ENCODE results near the gene NUP214.
"Not testable (repeated sequence)": the region's sequence is repeated elsewhere in the genome, so short reads cannot be mapped to it uniquely, and the experiment has no call there.

NUP214 gene

DNA sequence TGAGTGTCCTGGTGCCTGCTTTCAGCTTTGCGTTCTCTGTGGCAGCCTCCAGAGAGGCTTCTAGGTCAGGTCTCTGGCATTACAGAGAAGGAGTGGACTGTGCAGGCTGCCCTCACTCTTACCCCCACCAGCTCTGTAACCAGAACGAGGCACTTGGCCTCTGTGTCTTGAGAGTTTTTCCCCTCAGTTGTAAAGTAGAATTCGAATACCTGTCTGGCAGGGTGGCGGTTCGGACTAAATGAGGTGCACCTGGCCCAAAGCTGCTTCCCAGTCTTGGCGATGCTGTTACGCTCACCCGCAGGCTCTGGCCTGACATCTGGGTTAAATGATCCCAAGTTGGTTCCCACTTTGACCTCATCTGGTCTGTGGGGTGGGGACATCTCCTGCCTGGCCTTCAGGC, 110.8 kb downstream of the NUP214 start:
- peaks cover 3% of the 10 kb centered on the region for H3K36me3 Mint-ChIP-seq
- no peaks in the 10 kb centered on the region for H3K27me3 Mint-ChIP-seq
- H3K9me3 Mint-ChIP-seq: no peaks in the 10 kb centered on the region
- H3K4me3 Mint-ChIP-seq: no peak overlapping the region
- no peak overlapping the region for H3K27ac Mint-ChIP-seq
- H3K4me1 Mint-ChIP-seq: peaks cover 56% of the 10 kb centered on the region

DNA sequence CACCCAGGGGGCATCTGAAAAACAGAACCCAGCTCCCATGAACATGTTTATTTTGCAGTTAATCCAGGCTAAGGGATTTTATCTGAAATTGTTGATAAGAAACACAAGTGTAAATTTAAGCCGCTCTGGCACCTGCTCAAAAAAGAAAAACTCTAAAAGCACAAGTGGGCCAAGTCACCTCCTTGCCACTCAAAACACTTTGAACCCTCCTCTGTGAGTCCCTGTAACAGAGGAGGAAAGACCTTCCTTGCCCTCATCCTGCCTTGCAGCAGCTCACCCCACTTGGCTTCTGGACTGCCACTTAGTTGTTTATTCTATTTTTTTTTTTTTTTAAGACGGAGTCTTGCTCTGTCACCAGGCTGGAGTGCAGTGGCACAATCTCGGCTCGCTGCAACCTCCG, 111.4 kb downstream of the NUP214 start:
- Mint-ChIP-seq H3K27me3 (no peaks in the 10 kb centered on the region), H3K4me1 (peaks cover 56% of the 10 kb centered on the region), H3K4me3 (no peak overlapping the region), H3K9me3 (no peaks in the 10 kb centered on the region), H3K27ac (peak overlapping the region; percentile 30), H3K36me3 (peaks cover 3% of the 10 kb centered on the region)

DNA sequence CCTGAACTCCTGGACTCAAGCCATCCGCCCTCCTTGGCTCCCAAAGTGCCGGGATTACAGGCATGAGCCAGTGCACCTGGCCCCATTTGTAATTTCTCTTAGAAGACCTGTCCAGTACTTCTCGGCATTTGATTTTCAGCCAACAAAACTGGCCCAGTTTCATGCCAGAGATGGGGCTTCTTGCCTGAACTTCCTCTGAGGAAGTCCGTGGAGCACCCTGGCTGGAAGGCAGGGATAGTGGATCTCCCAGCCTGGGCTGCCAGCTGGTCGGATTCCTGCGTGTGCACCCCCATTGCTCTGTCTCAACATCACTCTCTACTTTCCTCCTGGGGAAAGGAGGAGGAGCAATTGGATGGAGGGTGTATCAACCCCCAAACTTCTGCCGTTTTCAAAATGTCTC, 111.9 kb downstream of the NUP214 start:
- H3K27ac Mint-ChIP-seq: peak overlapping the region; percentile 80
- no peaks in the 10 kb centered on the region for H3K9me3 Mint-ChIP-seq
- H3K27me3 Mint-ChIP-seq: no peaks in the 10 kb centered on the region
- H3K4me1 Mint-ChIP-seq: peaks cover 56% of the 10 kb centered on the region
- no peak overlapping the region for H3K4me3 Mint-ChIP-seq
- H3K36me3 Mint-ChIP-seq: peaks cover 3% of the 10 kb centered on the region

DNA sequence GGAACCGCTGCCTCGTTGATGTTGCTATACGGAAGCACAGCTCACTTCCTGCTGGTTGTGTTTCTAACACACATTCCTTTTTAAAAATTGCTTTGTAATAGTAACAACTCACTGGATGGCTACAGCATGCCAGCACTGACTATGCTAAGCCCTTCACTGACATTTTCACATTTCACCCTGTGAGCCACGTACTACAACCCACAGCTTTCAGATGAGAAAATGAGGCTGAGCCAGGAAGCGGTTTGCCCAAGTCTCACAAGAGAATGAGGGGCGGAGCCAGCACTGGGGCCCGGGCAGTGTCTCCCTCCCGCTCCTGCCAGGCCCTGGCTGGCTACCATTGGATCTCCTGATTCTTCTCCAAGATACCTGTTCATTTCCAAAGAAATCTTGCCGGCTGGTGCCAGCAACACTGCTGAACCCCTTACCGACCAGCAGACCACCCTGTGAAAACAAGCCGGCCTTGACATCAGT, 112.6 kb downstream of the NUP214 start:
- Mint-ChIP-seq H3K27ac (peak overlapping the region; percentile 94), H3K27me3 (no peaks in the 10 kb centered on the region), H3K4me1 (peaks cover 56% of the 10 kb centered on the region), H3K9me3 (no peaks in the 10 kb centered on the region), H3K36me3 (peaks cover 6% of the 10 kb centered on the region), H3K4me3 (peak overlapping the region; percentile 81)

DNA sequence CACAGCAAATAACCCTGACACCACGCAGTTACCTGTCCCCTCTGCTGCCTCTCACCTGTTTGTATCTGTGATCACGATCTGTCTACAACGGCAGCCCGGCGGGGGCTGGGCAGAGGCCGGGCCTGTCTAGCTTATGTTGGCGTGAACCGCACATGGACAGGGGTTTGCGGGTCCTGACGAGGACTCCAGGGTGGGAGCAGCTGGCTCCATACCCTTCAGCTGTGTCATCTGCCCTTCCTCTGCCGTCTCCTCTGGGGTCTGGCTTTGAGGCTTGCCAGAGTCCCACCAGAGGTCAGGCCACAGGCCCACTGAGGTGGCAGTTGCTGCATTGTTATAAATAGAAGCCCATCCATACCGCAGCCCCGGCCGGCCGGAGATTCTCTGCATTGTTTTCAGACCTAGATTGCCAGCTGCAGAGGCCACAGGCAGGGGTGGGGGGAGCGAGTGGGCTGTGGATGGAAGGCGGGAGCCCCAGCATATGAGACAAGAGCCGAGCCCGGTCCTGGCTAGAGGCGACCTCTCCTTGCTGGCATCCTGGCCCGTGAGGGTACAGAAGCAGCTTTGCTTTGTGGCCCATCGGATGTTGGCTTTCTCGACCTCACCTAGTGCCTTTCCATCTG, 113.1 kb downstream of the NUP214 start:
- Mint-ChIP-seq H3K4me3 (peak overlapping the region; percentile 81), H3K4me1 (peaks cover 53% of the 10 kb centered on the region), H3K27ac (peak overlapping the region; percentile 94), H3K9me3 (no peaks in the 10 kb centered on the region), H3K27me3 (no peaks in the 10 kb centered on the region), H3K36me3 (peaks cover 5% of the 10 kb centered on the region)

DNA sequence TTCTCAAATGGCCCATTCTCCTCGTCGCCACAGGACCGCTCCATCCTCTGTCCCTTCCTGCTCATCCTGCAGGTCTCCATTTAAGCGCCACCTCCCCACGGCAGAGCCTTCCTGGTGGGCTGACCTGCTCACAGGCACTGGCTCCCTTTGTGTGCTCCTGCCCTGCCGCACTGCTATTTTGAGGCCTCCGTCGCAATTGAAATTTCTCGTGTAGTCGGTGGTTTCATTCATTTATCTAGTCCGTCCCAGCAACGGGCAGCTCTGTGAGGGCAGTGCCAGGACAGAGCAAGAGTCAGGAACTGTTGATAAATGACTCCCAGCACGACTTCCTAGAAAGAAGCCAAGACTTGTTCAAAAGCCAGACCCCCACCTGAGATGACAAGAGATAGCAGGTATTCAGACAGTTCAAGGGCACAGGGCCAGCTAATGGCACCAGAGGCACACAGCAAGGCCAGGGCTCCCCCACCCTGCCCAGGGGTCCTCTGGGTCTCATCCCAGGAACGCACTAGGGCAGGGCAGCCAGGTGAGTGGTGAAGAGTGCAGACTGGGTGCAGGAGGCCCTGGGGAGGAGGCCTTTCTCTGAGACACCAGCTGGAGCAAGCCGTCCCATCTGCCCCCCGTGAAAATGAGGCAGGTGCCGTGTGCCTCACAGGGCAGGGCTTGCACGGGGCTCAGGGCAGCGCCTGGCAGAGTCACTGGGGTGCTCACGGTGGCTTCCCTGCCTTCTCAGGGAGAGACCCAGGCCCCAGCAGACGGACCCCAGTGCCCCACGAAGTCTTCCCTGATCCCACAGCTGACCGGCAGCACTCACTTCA, 114.0 kb downstream of the NUP214 start:
- no peaks in the 10 kb centered on the region for H3K27me3 Mint-ChIP-seq
- H3K27ac Mint-ChIP-seq: peak overlapping the region; percentile 72
- no peaks in the 10 kb centered on the region for H3K9me3 Mint-ChIP-seq
- peak overlapping the region; percentile 36 for H3K4me3 Mint-ChIP-seq
- H3K36me3 Mint-ChIP-seq: peaks cover 4% of the 10 kb centered on the region
- H3K4me1 Mint-ChIP-seq: peaks cover 44% of the 10 kb centered on the region

DNA sequence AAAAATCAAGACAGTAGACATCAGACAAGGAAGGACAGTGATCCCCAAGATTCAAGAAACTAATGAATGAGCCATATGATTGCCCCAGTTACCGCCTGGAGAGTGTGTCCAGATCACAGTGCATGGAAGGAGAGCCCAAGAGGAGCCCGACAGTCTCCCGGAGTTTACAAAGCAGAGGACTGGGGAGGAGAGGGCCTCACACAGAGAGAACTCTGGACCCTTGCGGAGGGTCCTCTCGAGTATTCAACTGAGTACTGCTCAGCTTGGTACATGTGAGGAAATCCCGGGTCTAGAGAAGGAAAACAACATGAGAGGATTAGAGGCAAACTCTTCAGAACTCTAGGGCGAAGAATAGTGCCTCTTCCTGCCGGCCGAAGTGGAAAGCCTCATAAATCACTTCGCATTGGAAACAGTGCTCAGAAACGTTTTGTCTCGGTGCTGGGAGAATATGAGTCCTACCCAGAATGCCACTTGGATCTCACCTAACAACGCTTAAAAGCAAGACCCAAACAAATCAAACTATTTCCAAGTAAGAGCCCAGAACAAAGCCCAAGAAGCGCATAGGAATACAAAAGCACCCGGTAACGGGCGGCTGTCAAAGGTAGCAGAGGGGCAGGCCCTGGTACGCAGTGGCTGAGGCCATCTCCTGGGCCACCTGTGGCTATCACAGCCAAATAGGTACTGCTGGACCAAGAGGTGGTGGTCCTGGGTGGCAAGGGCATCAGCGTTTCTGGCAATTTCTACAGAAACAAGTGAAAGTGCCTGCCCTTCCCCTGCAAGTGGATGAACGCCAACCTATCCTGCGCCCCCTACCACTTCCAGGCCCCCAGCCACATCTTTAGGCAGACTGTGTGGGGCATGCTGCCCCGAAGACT, 114.9 kb downstream of the NUP214 start:
- H3K27ac Mint-ChIP-seq: no peak overlapping the region
- H3K36me3 Mint-ChIP-seq: peaks cover 3% of the 10 kb centered on the region
- peak overlapping the region; percentile 36 for H3K4me3 Mint-ChIP-seq

DNA sequence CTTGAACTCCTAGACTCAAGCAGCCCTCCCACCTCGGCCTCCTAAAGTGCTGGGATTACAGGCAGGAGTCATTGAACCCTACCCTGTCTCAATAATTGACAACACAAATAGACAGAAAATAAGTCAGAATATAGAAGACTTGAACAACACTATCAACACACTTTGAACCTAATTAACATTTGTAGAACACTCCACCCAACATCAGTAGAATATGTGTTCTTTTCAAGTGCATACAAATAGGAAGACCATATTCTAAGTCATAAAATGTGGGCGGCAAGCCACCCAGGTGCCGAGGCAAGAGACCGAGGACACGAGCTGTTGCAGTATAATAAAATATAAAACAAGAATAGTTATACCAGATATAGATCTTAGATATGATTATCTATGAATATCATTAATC, 118.9 kb downstream of the NUP214 start:
- not testable (repeated sequence) for H3K4me1 Mint-ChIP-seq

More for the DNA sequence above, 114.9 kb downstream of the NUP214 start:
- no peaks in the 10 kb centered on the region for H3K9me3 Mint-ChIP-seq
- no peaks in the 10 kb centered on the region for H3K27me3 Mint-ChIP-seq
- H3K4me1 Mint-ChIP-seq: peaks cover 39% of the 10 kb centered on the region

DNA sequence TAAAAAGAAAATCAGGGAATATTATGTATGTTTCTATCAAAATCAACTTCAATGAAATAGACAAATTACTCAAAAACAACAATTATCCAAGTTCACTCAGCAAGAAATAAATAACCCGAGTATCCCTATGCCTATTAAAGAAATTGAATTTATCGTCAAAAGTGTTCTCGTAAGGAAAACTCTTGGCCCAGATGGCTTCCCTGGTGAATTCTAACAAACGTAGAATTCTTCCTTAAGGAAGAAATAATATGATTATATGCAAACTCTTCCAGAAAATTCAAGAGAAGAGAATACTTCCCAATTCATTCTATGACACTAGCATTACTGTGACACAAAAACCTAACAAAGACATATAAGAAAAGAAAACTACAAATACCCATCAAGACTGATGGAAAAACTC, 121.2 kb downstream of the NUP214 start:
- H3K9me3 Mint-ChIP-seq: no peaks in the 10 kb centered on the region

More for the DNA sequence above, 118.9 kb downstream of the NUP214 start:
- not testable (repeated sequence) for H3K27ac Mint-ChIP-seq, H3K27me3 Mint-ChIP-seq, H3K36me3 Mint-ChIP-seq, H3K4me3 Mint-ChIP-seq, H3K9me3 Mint-ChIP-seq

DNA sequence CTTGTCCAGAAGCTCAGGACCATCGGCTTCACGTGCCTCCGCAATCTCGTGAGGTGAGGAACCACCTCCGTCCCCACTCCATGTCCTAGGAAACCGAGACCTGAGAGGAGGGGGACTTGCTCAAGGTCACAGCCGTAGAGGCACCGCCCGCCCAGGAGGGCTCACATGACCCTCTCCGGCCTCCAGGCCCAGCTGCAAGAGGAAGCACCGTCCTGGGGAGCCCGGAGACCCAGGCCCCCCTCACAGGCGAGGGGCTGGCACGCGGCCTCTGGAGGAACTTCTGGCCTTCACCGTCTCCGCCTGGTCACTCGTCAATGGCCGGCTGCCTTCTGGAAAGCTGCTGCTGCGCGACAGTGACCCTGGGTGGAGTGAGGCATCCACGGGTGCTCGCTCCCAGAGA, 126.7 kb downstream of the NUP214 start:
- Mint-ChIP-seq H3K36me3 (no peaks in the 10 kb centered on the region), H3K9me3 (no peaks in the 10 kb centered on the region), H3K4me3 (no peak overlapping the region), H3K27ac (no peak overlapping the region), H3K4me1 (peaks cover 34% of the 10 kb centered on the region), H3K27me3 (no peaks in the 10 kb centered on the region)

More for the DNA sequence above, 121.2 kb downstream of the NUP214 start:
- Mint-ChIP-seq H3K27me3 (no peaks in the 10 kb centered on the region), H3K4me3 (no peak overlapping the region), H3K4me1 (no peaks in the 10 kb centered on the region), H3K27ac (no peak overlapping the region), H3K36me3 (peaks cover 3% of the 10 kb centered on the region)

DNA sequence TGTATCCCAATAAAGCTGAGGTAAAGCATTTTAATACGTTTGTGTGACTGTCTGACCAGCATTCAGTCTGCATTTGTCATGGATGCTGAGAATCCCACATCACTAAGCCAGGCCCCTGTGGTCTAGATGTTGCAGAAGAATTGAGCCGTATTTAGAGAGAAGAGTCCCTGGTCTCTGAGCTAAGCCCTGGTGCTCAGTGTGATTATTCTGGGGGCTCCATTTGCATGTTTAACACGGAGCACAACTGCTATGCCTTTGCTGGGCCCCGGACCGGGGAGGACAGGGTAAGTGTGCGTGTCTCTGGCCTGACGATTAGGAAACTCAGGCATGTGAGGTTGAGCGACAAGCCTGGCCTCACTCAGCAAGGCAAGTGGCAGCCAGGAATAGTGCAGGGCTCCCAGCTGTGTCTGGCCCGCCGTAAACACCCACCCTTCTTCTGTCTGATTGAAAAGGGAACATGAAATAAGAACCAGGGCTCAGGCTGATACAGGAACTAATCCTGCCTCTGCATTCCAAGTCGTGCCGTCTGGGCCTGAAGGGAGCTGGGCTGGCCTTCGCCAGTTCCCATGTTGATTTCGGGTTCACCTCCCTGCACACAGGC, 128.6 kb downstream of the NUP214 start:
- Mint-ChIP-seq H3K9me3 (no peaks in the 10 kb centered on the region), H3K27ac (peak overlapping the region; percentile 80), H3K36me3 (no peaks in the 10 kb centered on the region), H3K4me3 (no peak overlapping the region), H3K4me1 (peaks cover 46% of the 10 kb centered on the region), H3K27me3 (no peaks in the 10 kb centered on the region)

DNA sequence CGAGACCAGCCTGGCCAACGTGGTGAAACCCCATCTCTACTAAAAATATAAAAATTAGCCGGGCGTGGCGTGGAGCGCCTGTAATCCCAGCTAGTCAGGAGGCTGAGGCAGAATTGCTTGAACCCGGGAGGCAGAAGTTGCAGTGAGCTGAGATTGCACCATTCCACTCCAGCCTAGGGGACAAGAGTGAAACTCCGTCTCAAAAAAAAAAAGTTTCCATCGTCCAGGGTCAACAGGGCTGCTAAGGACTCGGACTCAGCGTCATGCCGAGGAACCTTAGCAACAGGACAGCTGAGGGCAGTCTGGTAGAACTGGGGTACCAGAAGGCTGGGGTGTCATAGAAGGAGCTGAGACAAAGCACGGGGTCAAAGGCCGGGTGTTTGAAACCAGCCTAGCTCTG, 129.2 kb downstream of the NUP214 start:
- H3K4me3 Mint-ChIP-seq: peak overlapping the region; percentile 30
- peak overlapping the region; percentile 46 for H3K27ac Mint-ChIP-seq
- H3K9me3 Mint-ChIP-seq: no peaks in the 10 kb centered on the region
- H3K36me3 Mint-ChIP-seq: no peaks in the 10 kb centered on the region
- H3K27me3 Mint-ChIP-seq: no peaks in the 10 kb centered on the region
- peaks cover 48% of the 10 kb centered on the region for H3K4me1 Mint-ChIP-seq

DNA sequence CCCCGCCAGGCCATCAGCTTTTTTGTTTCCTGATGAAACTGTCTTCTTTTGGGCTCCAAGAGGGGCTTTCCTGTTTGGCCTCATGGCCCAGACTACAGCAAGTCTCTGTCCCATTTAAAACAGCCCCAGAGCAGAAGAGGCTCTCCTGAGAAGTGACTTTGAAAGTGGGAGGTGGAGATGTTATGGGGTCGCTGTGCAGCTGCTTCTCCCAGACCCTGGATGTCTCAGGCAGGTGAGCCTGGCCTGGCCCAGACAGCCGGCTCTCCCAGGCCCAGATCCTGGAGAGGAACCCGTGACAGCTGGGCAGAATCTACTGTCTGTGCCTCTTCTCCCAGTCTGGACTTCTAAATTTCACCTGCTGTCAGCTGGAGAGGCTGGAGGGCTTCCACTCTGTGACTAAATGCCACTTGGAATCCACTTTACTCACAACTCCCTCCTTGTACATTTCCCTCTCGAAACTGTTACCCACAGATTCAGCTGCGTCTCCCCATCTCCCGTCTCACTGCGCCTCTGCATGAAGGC, 130.4 kb downstream of the NUP214 start:
- Mint-ChIP-seq H3K27me3 (no peaks in the 10 kb centered on the region), H3K36me3 (no peaks in the 10 kb centered on the region), H3K27ac (peak overlapping the region; percentile 100), H3K4me3 (peak overlapping the region; percentile 87), H3K9me3 (no peaks in the 10 kb centered on the region), H3K4me1 (peaks cover 57% of the 10 kb centered on the region)

DNA sequence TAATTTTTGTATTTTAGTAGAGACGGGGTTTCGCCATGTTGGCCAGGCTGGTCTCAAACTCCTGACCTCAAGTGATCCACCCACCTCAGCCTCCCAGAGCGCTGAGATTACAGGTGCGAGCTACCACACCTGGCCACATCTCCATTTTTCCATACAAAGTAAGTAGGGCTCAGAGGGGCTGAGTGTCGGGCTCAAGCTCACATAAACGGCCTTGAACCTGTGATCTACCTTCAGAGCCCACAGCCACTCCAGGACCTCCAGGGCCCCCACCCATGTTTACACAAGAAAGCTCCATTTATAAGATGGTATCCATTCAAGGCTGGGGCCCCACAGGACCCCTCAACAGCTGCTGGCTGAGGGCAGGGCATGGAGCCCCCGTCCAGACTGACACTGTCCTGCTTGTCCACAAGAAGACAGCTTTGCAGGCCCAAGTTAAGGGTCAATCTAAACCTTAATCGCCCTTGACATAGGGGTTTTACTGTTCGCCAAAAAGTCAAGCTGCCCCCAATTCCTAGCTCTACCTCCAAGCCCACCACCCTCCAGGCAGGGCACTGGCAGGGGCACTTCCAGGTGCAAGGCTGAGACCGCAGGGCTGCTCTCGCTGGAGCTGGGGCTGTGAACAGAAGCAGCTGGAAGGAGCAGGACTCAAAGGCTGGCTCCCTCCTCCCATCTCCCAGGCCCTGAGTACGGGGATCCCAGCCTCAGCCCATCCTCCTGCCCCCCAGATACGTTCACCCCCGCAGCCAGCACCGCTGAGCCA, 132.1 kb downstream of the NUP214 start:
- peaks cover under 1% of the 10 kb centered on the region for H3K36me3 Mint-ChIP-seq

More for the DNA sequence above, 132.1 kb downstream of the NUP214 start:
- peak overlapping the region; percentile 95 for H3K27ac Mint-ChIP-seq
- peak overlapping the region; percentile 87 for H3K4me3 Mint-ChIP-seq
- H3K27me3 Mint-ChIP-seq: no peaks in the 10 kb centered on the region
- H3K9me3 Mint-ChIP-seq: no peaks in the 10 kb centered on the region
- H3K4me1 Mint-ChIP-seq: peaks cover 62% of the 10 kb centered on the region

Measured in activated naive CD4-positive, alpha-beta T cell treated with anti-CD3 and anti-CD28 coated beads, Interleukin-2, amount 50 U/mL, for 24 hours (primary cell).